NT2/D1 (cell line): ENCODE data around the gene CAPRIN1.

Experiments
- YY1 ChIP-seq: IDR thresholded peaks from 2 replicates; pipeline ENCODE4 v1.6.1; 2011; ENCODE audit not compliant: insufficient read length, insufficient read depth
- ZNF274 ChIP-seq: IDR thresholded peaks from 2 replicates; pipeline ENCODE4 v1.6.1; 2011; ENCODE audit warnings: mild to moderate bottlenecking, low read depth, low read length

- TF ChIP-seq ZNF274: no peak
- no peak for TF ChIP-seq YY1
Observed at GRCh38 chr11:34040571-34040970, 11.0 kb upstream of the CAPRIN1 start.
